WTC11 (cell line): Measurements from ENCODE around the gene SLC6A18. TPM values are rescaled to one million over a fixed set of nuclear protein-coding genes. Genes with fewer than 3 reads are reported as not detected.

Source experiments
- ATAC-seq: fragments of 200-7000 bp; cut with Tn5 transposase; 2 replicates; pipeline ENCODE4 v1.10.0; 2021; ENCODE audit warnings: mild to moderate bottlenecking, moderate library complexity
- CTCF ChIA-PET: fragments of 300-600 bp; sonication (Branson Sonifier 250); formaldehyde crosslinking; loops from one replicate; lab custom pipeline; 2021; ENCODE audit warnings: antibody characterized with exemption; lab: Charles Lee
- POLR2A ChIA-PET: fragments of 350-600 bp; sonication (Branson Sonifier 250); formaldehyde crosslinking; loops from one replicate; lab custom pipeline; 2021; ENCODE audit warnings: antibody characterized with exemption; lab: Charles Lee
- DNase-seq: peaks from one replicate; pipeline ENCODE4 v3.0.0; 2021; ENCODE audit warnings: low spot score
- H3K27ac Mint-ChIP-seq: 2 replicates; pipeline ENCODE4 v1.8.0; 2021; ENCODE audit warnings: mixed read lengths
- H3K27me3 Mint-ChIP-seq: 2 replicates; pipeline ENCODE4 v1.8.0; 2021; ENCODE audit warnings: low read depth, mild to moderate bottlenecking, moderate library complexity, mixed read lengths
- H3K36me3 Mint-ChIP-seq: 2 replicates; pipeline ENCODE4 v1.8.0; 2021; ENCODE audit warnings: mixed read lengths
- H3K4me1 Mint-ChIP-seq: 2 replicates; pipeline ENCODE4 v1.8.0; 2022; ENCODE audit warnings: mixed read lengths
- H3K4me3 Mint-ChIP-seq: 2 replicates; pipeline ENCODE4 v1.8.0; 2021; ENCODE audit warnings: mild to moderate bottlenecking, moderate library complexity, mixed read lengths
- H3K9me3 Mint-ChIP-seq: 2 replicates; pipeline ENCODE4 v1.8.0; 2021; ENCODE audit warnings: mixed read lengths
- AFF4 ChIP-seq: sonication (generic); formaldehyde crosslinking; IDR thresholded peaks from 2 replicates; pipeline ENCODE4 v1.8.1; 2023; ENCODE audit warnings: mild to moderate bottlenecking, missing genetic modification reagents, borderline replicate concordance
- ARID4B ChIP-seq: sonication (generic); formaldehyde crosslinking; IDR thresholded peaks from 2 replicates; pipeline ENCODE4 v1.8.0; 2023; ENCODE audit warnings: missing genetic modification reagents, mild to moderate bottlenecking, borderline replicate concordance
- ATF3 ChIP-seq: sonication (generic); formaldehyde crosslinking; conservative IDR thresholded peaks from 2 replicates; pipeline ENCODE4 v1.8.1; 2022; ENCODE audit warnings: mild to moderate bottlenecking, missing genetic modification reagents
- CBFB ChIP-seq: sonication (generic); formaldehyde crosslinking; IDR thresholded peaks from 2 replicates; pipeline ENCODE4 v1.8.1; 2022; ENCODE audit warnings: mild to moderate bottlenecking, low read depth, missing genetic modification reagents
- ELF4 ChIP-seq: sonication (generic); formaldehyde crosslinking; IDR thresholded peaks from 2 replicates; pipeline ENCODE4 v1.8.1; 2022; ENCODE audit warnings: low read depth, mild to moderate bottlenecking, moderate library complexity, missing genetic modification reagents
- ESRRA ChIP-seq: sonication (generic); formaldehyde crosslinking; IDR thresholded peaks from 2 replicates; pipeline ENCODE4 v1.8.1; 2022; ENCODE audit warnings: mild to moderate bottlenecking, missing genetic modification reagents, borderline replicate concordance
- GABPB1 ChIP-seq: sonication (generic); formaldehyde crosslinking; IDR thresholded peaks from 2 replicates; pipeline ENCODE4 v1.8.1; 2023; ENCODE audit warnings: mild to moderate bottlenecking, missing genetic modification reagents
- GTF2I ChIP-seq: fragments of 250-450 bp; sonication (Bioruptor Pico); conservative IDR thresholded peaks from 2 replicates; pipeline ENCODE4 v1.4.0; 2021; ENCODE audit warnings: mild to moderate bottlenecking
- SMAD4 ChIP-seq: sonication (generic); formaldehyde crosslinking; IDR thresholded peaks from 2 replicates; pipeline ENCODE4 v1.8.0; 2022; ENCODE audit warnings: mild to moderate bottlenecking, missing genetic modification reagents
- TEAD4 ChIP-seq: sonication (generic); formaldehyde crosslinking; IDR thresholded peaks from 2 replicates; pipeline ENCODE4 v1.8.0; 2022; ENCODE audit warnings: mild to moderate bottlenecking, missing genetic modification reagents
- TP53 ChIP-seq: sonication (generic); formaldehyde crosslinking; IDR thresholded peaks from 2 replicates; pipeline ENCODE4 v1.8.1; 2023; ENCODE audit warnings: mild to moderate bottlenecking, missing genetic modification reagents
- ZNF138 ChIP-seq: sonication (generic); formaldehyde crosslinking; conservative IDR thresholded peaks from 2 replicates; pipeline ENCODE4 v1.8.1; 2022; ENCODE audit warnings: mild to moderate bottlenecking, moderate library complexity, missing genetic modification reagents
- ZNF263 ChIP-seq: sonication (generic); formaldehyde crosslinking; IDR thresholded peaks from 2 replicates; pipeline ENCODE4 v1.8.1; 2022; ENCODE audit warnings: low read depth, mild to moderate bottlenecking, moderate library complexity, missing genetic modification reagents
- ZNF671 ChIP-seq: fragments of 250-450 bp; sonication (Bioruptor Pico); IDR thresholded peaks from 2 replicates; pipeline ENCODE4 v1.8.0; 2021; ENCODE audit warnings: mild to moderate bottlenecking
- total RNA-seq: library from RNA; stranded (reverse); gene quantifications from 3 replicates; pipeline ENCODE4 v1.2.3, GENCODE V29; 2021
- TF ChIP-seq, protein P1 (sequence below): sonication (generic); formaldehyde crosslinking; IDR thresholded peaks from 2 replicates; pipeline ENCODE4 v1.8.1; 2022; ENCODE audit warnings: low read depth, mild to moderate bottlenecking, moderate library complexity, missing genetic modification reagents, borderline replicate concordance

SLC6A18 gene
- total RNA-seq, 1 experiment from 2014 or later = not detected

DNA sequence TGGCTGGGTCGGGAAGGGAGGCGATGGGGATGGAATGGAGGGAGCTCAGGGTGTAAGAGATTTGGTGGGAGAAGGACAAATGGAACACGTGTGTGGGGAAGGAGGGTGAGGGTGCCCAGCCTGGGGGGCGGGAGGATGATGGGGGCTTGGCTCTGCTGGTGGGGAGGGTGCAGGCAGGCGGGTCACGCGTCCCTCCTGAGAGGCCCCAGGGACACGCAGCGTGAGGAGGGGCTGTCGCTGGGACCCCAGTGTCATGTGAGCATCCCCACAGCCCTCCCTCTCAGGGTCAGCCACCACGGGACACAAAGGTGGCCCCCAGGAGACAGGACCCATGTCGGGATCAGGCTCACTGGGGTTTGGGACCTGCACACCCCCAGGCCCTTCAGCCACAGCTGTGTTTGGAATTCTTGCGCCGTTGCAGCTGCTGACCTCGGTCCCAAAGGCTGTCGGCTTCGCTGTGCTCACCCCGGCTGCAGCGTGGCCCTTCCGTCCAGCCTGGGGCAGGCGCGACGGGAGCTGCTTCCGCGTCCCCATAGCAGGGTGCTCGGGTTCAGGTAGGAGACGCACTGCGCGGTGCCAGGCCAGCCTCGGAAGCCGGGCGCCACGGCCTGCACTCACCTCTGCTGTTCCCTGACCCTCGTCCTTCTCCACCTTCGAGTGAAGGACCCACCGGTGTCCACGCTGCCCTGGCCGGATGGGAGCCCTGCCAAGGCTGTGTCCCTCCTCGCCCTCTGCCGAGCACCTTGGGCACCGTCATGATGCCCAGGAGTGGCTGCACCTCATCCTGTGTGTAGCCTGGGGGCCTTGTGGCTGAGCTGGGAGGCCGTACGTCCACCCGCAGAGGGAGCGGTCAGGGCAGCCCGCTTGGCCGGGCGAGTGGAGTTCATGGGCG is 18.4 kb upstream of the SLC6A18 start:
- no peaks in the 10 kb centered on the region for H3K36me3 Mint-ChIP-seq
- peaks cover 7% of the 10 kb centered on the region; the same call in 1 of the 2 replicates for H3K4me1 Mint-ChIP-seq
- ATAC-seq = no peak
- no peaks in the 10 kb centered on the region for H3K9me3 Mint-ChIP-seq
- no peaks in the 10 kb centered on the region for H3K27me3 Mint-ChIP-seq
- H3K4me3 Mint-ChIP-seq = no peak overlapping the region
- CTCF ChIA-PET = interaction anchor here (0.7 to 1.0 kb wide), 2 partner anchors 77 to 261 kb away, joined by 3 to 4 read pairs; no protein-coding TSS in a partner anchor
- POLR2A ChIA-PET = no interaction called here
- TF ChIP-seq SMAD4 (no peak), ESRRA (no peak)
- no peak for DNase-seq
- no peak overlapping the region for H3K27ac Mint-ChIP-seq

DNA sequence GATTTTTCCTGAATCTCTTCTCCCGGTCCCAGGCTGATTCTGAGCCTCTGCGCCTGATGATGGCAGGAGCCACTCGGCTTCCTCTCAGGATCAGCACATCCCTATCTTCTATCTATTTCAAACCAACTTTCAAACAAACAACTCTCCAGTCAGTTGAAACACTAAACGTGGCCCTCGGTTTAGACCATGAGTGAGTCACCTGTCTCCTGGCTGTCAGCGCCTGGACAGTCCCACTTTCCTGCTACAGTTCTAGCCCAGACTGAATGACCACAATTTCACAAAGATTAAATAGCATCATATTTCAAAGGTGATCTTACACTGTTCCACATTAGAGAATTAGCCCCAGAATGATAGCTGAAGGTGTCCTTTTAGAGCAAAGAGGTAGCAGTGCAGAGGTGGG is 17.6 kb upstream of the SLC6A18 start:
- POLR2A ChIA-PET = no interaction called here
- CTCF ChIA-PET = interaction anchor here (0.7 kb wide), 1 partner anchor 76 kb away, joined by 3 read pairs; no protein-coding TSS in a partner anchor
- Mint-ChIP-seq H3K4me3 (no peak overlapping the region), H3K27me3 (no peaks in the 10 kb centered on the region; the same call in 1 of the 2 replicates), H3K27ac (no peak overlapping the region; the same call in 1 of the 2 replicates), H3K9me3 (no peaks in the 10 kb centered on the region), H3K4me1 (peaks cover 7% of the 10 kb centered on the region; the same call in 1 of the 2 replicates), H3K36me3 (no peaks in the 10 kb centered on the region)
- DNase-seq = no peak
- ATAC-seq = no peak
- TF ChIP-seq AFF4 (no peak), CBFB (no peak), ATF3 (CRISPR knock-in tag) (no peak), TP53 (no peak), GABPB1 (no peak), ZNF263 (no peak)

DNA sequence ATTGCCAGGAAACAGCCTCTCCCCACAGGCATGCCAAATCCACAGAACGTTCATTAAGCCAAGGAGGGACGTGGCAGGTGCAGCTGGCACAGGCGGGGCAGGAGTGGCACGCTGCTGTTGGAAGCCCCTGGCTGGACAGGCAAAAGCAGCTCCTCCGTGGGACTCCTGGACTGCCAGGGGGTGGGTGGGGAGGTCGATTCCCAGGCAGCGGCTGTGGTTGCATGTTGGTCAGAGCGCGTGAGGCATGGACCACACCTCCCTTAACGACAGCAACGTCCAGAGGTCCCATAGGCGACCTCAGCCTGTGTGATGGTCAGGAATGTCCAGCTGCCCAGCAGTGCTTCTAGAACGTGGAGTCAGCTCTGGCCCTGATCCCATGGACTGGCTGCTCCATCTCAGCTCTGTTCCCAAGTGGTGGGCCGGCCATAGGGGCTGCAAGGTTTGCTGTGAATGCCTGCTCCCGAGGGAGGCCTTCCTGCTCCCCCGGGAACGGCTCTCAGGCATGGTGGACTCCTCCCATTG is 16.9 kb upstream of the SLC6A18 start:
- POLR2A ChIA-PET = no interaction called here
- no peak for DNase-seq
- peaks cover 7% of the 10 kb centered on the region; the same call in 1 of the 2 replicates for H3K4me1 Mint-ChIP-seq
- TF ChIP-seq AFF4 (no peak), GTF2I (CRISPR knock-in tag) (no peak), ZNF671 (CRISPR knock-in tag) (no peak), SMAD4 (no peak), ARID4B (CRISPR knock-in tag) (no peak), ELF4 (CRISPR knock-in tag) (no peak), TEAD4 (CRISPR knock-in tag) (no peak), ZNF138 (CRISPR knock-in tag) (no peak)
- TF ChIP-seq, protein P1, sequence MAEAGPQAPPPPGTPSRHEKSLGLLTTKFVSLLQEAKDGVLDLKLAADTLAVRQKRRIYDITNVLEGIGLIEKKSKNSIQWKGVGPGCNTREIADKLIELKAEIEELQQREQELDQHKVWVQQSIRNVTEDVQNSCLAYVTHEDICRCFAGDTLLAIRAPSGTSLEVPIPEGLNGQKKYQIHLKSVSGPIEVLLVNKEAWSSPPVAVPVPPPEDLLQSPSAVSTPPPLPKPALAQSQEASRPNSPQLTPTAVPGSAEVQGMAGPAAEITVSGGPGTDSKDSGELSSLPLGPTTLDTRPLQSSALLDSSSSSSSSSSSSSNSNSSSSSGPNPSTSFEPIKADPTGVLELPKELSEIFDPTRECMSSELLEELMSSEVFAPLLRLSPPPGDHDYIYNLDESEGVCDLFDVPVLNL (CRISPR knock-in tag) = no peak
- TF ChIP-seq, all 79 proteins: peak for 0
- H3K9me3 Mint-ChIP-seq = no peaks in the 10 kb centered on the region
- H3K36me3 Mint-ChIP-seq = no peaks in the 10 kb centered on the region
- H3K27me3 Mint-ChIP-seq = no peaks in the 10 kb centered on the region; the same call in 1 of the 2 replicates
- CTCF ChIA-PET = interaction anchor here (1.0 to 1.4 kb wide), 4 partner anchors 27 to 200 kb away, joined by 3 to 4 read pairs (median 3); no protein-coding TSS in a partner anchor
- no peak for ATAC-seq
- H3K4me3 Mint-ChIP-seq = no peak overlapping the region
- H3K27ac Mint-ChIP-seq = no peak overlapping the region
